Spleen (tissue), 11 donors: Measurements from ENCODE around the gene MRPL16. TPM values are rescaled to one million over a fixed set of nuclear protein-coding genes. Genes with fewer than 3 reads are reported as not detected.

Experiments used
- DNase-seq: peaks from one replicate; pipeline ENCODE4 v3.0.0-alpha.2; 2020
- H3K27ac ChIP-seq, 8 donors: fragments of 200-600 bp; sonication (generic) in 7 of 8; 1 replicate in 4 of 8; 2 replicates in 4 of 8; pipeline versions ENCODE4 v1.5.0 to v1.8.0; 2016 to 2021; ENCODE audit warnings: inconsistent platforms in 4 of 8, mild to moderate bottlenecking in 4 of 8, moderate library complexity in 1 of 8
- H3K27me3 ChIP-seq, 7 donors: fragments of 200-600 bp; sonication (generic) in 6 of 7; replicated peaks in 1 of 7; 1 replicate in 4 of 7; 2 replicates in 3 of 7; pipeline versions ENCODE4 v1.5.0 to v1.8.0; 2016 to 2021; ENCODE audit warnings: inconsistent platforms in 3 of 7, mild to moderate bottlenecking in 1 of 7
- H3K36me3 ChIP-seq, 6 donors: fragments of 200-600 bp; sonication (generic) in 5 of 6; 1 replicate in 4 of 6; 2 replicates in 2 of 6; pipeline versions ENCODE4 v1.5.0 to v1.8.0; 2016 to 2021; ENCODE audit warnings: inconsistent platforms in 2 of 6
- H3K4me1 ChIP-seq, 6 donors: fragments of 200-600 bp; sonication (generic) in 5 of 6; 1 replicate in 3 of 6; 2 replicates in 3 of 6; pipeline versions ENCODE4 v1.5.0 to v1.8.0; 2016 to 2021; ENCODE audit warnings: inconsistent platforms in 3 of 6
- H3K4me3 ChIP-seq, 8 donors: fragments of 200-600 bp; sonication (generic) in 7 of 8; 1 replicate in 4 of 8; 2 replicates in 4 of 8; pipeline versions ENCODE4 v1.5.0 to v1.8.0; 2016 to 2021; ENCODE audit warnings: inconsistent platforms in 4 of 8, mild to moderate bottlenecking in 4 of 8, moderate library complexity in 2 of 8
- H3K9me3 ChIP-seq, 8 donors: fragments of 200-600 bp; sonication (generic) in 7 of 8; 1 replicate in 4 of 8; 2 replicates in 4 of 8; pipeline versions ENCODE4 v1.5.0 to v1.8.0; 2016 to 2021; ENCODE audit warnings: inconsistent platforms in 4 of 8
- POLR2A ChIP-seq, 3 donors: fragments of 450-650 bp; IDR thresholded peaks; one replicate each; pipeline ENCODE4 v1.5.1; 2017; ENCODE audit warnings: antibody characterized with exemption in 3 of 3, mild to moderate bottlenecking in 1 of 3
- POLR2AphosphoS5 ChIP-seq, 3 donors: sonication (generic); formaldehyde crosslinking; IDR thresholded peaks; one replicate each; pipeline ENCODE4 v1.5.1; 2017; ENCODE audit warnings: antibody characterized with exemption in 3 of 3
- WGBS, 5 donors: extraction: QIAGEN DNeasy Blood & Tissue Kit in 3 of 5; methylation state at CpG; one replicate each; pipeline versions ENCODE4 v1.1.5 to v1.1.7; 2013 to 2018; 5-methylcytosine and 5-hydroxymethylcytosine counted together
- intact Hi-C: fragments of 100-400 bp; cut with DNase I; formaldehyde crosslinking; loops from one replicate; pipeline ENCODE4 v1.15.0; 2023; ENCODE audit warnings: low total_unique reads
- polyA plus RNA-seq, 3 donors: library from polyadenylated mRNA; stranded (reverse); fragments of 200-250 nt; gene quantifications; one replicate each; pipeline ENCODE4 v1.2.1, GENCODE V29; 2013
- total RNA-seq, 7 donors: library from RNA; depleted of rRNA in 3 of 7; stranded (reverse); fragments of >200 nt in 3 of 7; fragmentation: NEBNext Ultra II Directional in 4 of 7; extraction: Animal tissue kit (Norgen Biotek cat#: 25700) in 4 of 7; gene quantifications; one replicate each; pipeline versions ENCODE4 v1.1.0 to v1.2.1, GENCODE V29; 2016 to 2021
- TF ChIP-seq, protein P1 (sequence below), 11 experiments: fragments of 200-600 bp in 7 of 11; fragments of 450-650 bp in 4 of 11; sonication (generic) in 4 of 11; IDR thresholded peaks in 8 of 11; conservative IDR thresholded peaks in 3 of 11; 1 replicate in 7 of 11; 2 replicates in 4 of 11; pipeline versions ENCODE4 v1.4.0 to v1.8.0; 2016 to 2021; ENCODE audit warnings: antibody characterized with exemption in 11 of 11, inconsistent platforms in 4 of 11, mild to moderate bottlenecking in 1 of 11
- donor health status: healthy with polysubstance abuse.
- donor health status: DM: no; HTN: no; CAD: no; lungs with moderate emphysema.
- donor health status: DM: no; HTN: no; CAD: no.
- donor health status: Bipolar disorder and iron deficiency.
- donor health status: healthy.
- donor health status: DM: no; HTN: no; CAD: no.
- donor health status: DM: yes; HTN: yes; CAD: no.

MRPL16 gene
- total and polyA plus RNA-seq, 10 donors, result 35.6 to 78.9 (median 52.2) TPM

- TF ChIP-seq, protein P1, sequence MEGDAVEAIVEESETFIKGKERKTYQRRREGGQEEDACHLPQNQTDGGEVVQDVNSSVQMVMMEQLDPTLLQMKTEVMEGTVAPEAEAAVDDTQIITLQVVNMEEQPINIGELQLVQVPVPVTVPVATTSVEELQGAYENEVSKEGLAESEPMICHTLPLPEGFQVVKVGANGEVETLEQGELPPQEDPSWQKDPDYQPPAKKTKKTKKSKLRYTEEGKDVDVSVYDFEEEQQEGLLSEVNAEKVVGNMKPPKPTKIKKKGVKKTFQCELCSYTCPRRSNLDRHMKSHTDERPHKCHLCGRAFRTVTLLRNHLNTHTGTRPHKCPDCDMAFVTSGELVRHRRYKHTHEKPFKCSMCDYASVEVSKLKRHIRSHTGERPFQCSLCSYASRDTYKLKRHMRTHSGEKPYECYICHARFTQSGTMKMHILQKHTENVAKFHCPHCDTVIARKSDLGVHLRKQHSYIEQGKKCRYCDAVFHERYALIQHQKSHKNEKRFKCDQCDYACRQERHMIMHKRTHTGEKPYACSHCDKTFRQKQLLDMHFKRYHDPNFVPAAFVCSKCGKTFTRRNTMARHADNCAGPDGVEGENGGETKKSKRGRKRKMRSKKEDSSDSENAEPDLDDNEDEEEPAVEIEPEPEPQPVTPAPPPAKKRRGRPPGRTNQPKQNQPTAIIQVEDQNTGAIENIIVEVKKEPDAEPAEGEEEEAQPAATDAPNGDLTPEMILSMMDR (IDR thresholded peaks at IDR 0.05 in 8 of 11, conservative IDR thresholded peaks at IDR 0.05 in 3 of 11), result no peak
- TF ChIP-seq POLR2A (IDR thresholded peaks at IDR 0.05), result no peak
- no peak for TF ChIP-seq POLR2AphosphoS5 (IDR thresholded peaks at IDR 0.05)
- no peak for DNase-seq
- Histone ChIP-seq H3K4me3 (no peak overlapping the region), H3K27ac (no peak overlapping the region), H3K9me3 (no peaks in the 10 kb centered on the region), H3K4me1 (peaks cover 0 to 41% (median 17%) of the 10 kb centered on the region in 6 donors), H3K27me3 (no peaks in the 10 kb centered on the region), H3K36me3 (peaks cover 0 to 22% (median 11%) of the 10 kb centered on the region in 6 donors)
- 83 to 94% (median 93%) methylated on average over 2 of the region's 2 CpGs for WGBS, 5 donors
- intact Hi-C loops, result no loop called here
Observed at GRCh38 chr11:59812220-59812619, 1.6 kb upstream of the MRPL16 start.

DNA sequence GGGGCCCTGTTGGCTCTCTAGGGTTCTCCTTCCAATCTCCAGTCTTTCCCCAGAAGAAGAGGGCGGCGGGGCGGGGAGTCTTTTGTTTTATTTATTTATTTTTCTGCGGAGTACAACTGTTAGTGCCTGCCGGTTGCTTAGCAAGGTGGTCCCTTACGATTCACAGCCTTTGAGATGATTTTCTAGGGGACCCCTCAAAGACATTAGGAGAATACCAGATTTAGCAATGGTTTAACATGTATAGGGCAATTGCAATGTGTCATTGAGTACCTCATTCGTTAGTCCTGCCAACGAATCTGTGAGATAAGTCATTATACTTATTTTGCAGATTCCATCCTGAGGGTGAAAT lies 307 bp upstream of the MRPL16 start:
- peak overlapping the region; percentile 64 to 93 (median 78) for H3K4me3 ChIP-seq
- no peaks in the 10 kb centered on the region for H3K9me3 ChIP-seq
- peaks cover 0 to 41% (median 17%) of the 10 kb centered on the region in 6 donors for H3K4me1 ChIP-seq
- H3K27ac ChIP-seq, result peak overlapping the region; percentile 59 to 90 (median 87)
- intact Hi-C loops, result no loop called here
- no peaks in the 10 kb centered on the region for H3K27me3 ChIP-seq
- 9 to 20% (median 13%) methylated on average over 8 of the region's 8 CpGs for WGBS, 5 donors
- no peak for TF ChIP-seq POLR2A (IDR thresholded peaks at IDR 0.05)
- TF ChIP-seq, protein P1 (IDR thresholded peaks at IDR 0.05 in 8 of 11, conservative IDR thresholded peaks at IDR 0.05 in 3 of 11), result no peak
- TF ChIP-seq POLR2AphosphoS5 (IDR thresholded peaks at IDR 0.05), result no peak
- DNase-seq, result no peak
- peaks cover 0 to 35% (median 24%) of the 10 kb centered on the region in 6 donors for H3K36me3 ChIP-seq

GRCh38 chr11:59807047-59807610 lies 3.4 kb downstream of the MRPL16 start:
- H3K9me3 ChIP-seq, result no peaks in the 10 kb centered on the region
- no peak for DNase-seq
- peaks cover 0 to 69% (median 44%) of the 10 kb centered on the region in 6 donors for H3K36me3 ChIP-seq
- TF ChIP-seq, protein P1 (IDR thresholded peaks at IDR 0.05 in 8 of 11, conservative IDR thresholded peaks at IDR 0.05 in 3 of 11), result no peak
- no peak for TF ChIP-seq POLR2AphosphoS5 (IDR thresholded peaks at IDR 0.05)
- TF ChIP-seq POLR2A (IDR thresholded peaks at IDR 0.05), result no peak
- intact Hi-C loops, result loop anchor here (10.0 kb wide), 1 partner anchor 142 kb away; the partner anchor contains the start of gene PATL1
- peaks cover 0 to 34% (median 19%) of the 10 kb centered on the region in 6 donors for H3K4me1 ChIP-seq
- H3K27ac ChIP-seq, result no peak overlapping the region
- H3K4me3 ChIP-seq, result no peak overlapping the region
- no peaks in the 10 kb centered on the region for H3K27me3 ChIP-seq
- WGBS, 5 donors, result 51 to 69% (median 65%) methylated on average over 1 of the region's 1 CpG

- DNase-seq, result no peak
- Histone ChIP-seq H3K4me1 (peaks cover 0 to 16% (median 6%) of the 10 kb centered on the region in 6 donors), H3K36me3 (peaks cover 0 to 95% (median 44%) of the 10 kb centered on the region in 6 donors), H3K4me3 (no peak overlapping the region), H3K27me3 (no peaks in the 10 kb centered on the region), H3K27ac (no peak overlapping the region), H3K9me3 (no peaks in the 10 kb centered on the region)
- WGBS, 5 donors, result 79 to 89% (median 85%) methylated on average over 2 of the region's 2 CpGs
- TF ChIP-seq, protein P1 (IDR thresholded peaks at IDR 0.05 in 8 of 11, conservative IDR thresholded peaks at IDR 0.05 in 3 of 11), result no peak
- TF ChIP-seq POLR2A (IDR thresholded peaks at IDR 0.05), result no peak
- no peak for TF ChIP-seq POLR2AphosphoS5 (IDR thresholded peaks at IDR 0.05)
- intact Hi-C loops, result loop anchor here (10.0 kb wide), 1 partner anchor 139 kb away; the partner anchor contains the start of gene PATL1
Observed at GRCh38 chr11:59804061-59804460, 6.5 kb downstream of the MRPL16 start.
